Transverse colon (tissue), 3 donors: Measurements from ENCODE around the gene POLR2I.

Experiments used
- EP300 ChIP-seq: sonication (generic); formaldehyde crosslinking; IDR thresholded peaks from one replicate; pipeline ENCODE4 v1.6.1; 2017; ENCODE audit warnings: antibody characterized with exemption, low read depth
- TF ChIP-seq, protein P1 (sequence below), 5 experiments: fragments of 200-600 bp in 3 of 5; fragments of 450-650 bp in 2 of 5; sonication (generic) in 3 of 5; IDR thresholded peaks; 1 replicate in 2 of 5; 2 replicates in 3 of 5; pipeline ENCODE4 v1.5.1; 2016 to 2017; ENCODE audit warnings: antibody characterized with exemption in 5 of 5, inconsistent platforms in 3 of 5, mild to moderate bottlenecking in 2 of 5, moderate library complexity in 1 of 5

DNA sequence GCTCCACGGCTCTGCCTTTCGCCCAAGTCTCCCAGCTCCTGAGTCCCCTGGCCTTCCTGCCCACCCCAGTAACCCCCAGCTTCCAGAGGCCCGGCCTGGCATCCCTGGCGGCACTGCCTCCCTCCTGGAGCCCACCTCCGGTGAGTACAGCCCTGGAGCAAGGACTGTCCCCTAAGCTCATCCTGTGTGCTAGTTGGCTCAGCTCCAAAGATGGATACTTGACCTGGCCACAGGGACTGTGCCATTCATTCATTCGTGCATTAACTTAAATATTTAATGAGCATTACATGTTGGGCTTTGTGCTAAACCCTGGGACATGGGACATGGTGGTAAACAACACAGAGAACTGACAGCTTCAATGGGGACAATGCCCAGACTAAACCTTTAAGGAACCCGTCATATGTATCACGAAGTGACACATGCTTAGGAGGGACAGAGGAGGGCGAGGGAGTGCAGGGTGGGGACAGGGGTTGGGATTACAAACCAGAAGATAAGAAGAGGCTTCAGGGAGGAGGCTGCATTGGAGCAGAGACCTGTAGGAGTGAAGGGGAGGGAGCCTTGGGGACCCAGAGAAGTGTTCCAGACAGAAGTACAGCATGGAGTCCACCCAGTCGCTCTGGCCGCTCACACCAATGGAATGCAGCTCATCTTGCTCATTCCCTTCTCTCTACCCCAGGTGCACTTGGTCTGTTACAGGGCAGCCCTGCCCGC lies 10.7 kb downstream of the POLR2I start:
- no peak for TF ChIP-seq EP300
- TF ChIP-seq, protein P1, sequence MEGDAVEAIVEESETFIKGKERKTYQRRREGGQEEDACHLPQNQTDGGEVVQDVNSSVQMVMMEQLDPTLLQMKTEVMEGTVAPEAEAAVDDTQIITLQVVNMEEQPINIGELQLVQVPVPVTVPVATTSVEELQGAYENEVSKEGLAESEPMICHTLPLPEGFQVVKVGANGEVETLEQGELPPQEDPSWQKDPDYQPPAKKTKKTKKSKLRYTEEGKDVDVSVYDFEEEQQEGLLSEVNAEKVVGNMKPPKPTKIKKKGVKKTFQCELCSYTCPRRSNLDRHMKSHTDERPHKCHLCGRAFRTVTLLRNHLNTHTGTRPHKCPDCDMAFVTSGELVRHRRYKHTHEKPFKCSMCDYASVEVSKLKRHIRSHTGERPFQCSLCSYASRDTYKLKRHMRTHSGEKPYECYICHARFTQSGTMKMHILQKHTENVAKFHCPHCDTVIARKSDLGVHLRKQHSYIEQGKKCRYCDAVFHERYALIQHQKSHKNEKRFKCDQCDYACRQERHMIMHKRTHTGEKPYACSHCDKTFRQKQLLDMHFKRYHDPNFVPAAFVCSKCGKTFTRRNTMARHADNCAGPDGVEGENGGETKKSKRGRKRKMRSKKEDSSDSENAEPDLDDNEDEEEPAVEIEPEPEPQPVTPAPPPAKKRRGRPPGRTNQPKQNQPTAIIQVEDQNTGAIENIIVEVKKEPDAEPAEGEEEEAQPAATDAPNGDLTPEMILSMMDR (IDR thresholded peaks at IDR 0.05), result no peak
